ENCODE measurements around the gene ABCA4.

The ABCA4 gene

DNA sequence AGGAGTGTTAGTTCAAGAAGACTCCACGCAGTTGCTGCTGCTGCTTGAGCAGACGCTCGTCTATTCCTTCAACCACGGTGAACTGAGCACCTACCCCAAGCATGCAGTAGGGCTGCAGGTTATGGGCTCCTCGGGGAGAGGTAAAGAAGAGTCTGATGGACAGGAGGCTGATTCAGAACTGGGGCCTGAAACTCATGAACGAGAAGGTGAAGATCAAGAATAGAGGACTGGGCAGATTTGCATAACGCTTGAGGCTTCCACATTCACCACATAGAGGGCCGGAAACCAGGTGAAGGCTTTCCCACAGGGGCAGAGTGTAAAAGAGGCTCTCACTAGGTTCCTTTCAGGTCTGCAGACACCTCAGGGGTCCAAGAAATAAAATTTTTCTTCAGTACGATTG, 9.1 kb downstream of the ABCA4 start:
- TF ChIP-seq, protein P1, sequence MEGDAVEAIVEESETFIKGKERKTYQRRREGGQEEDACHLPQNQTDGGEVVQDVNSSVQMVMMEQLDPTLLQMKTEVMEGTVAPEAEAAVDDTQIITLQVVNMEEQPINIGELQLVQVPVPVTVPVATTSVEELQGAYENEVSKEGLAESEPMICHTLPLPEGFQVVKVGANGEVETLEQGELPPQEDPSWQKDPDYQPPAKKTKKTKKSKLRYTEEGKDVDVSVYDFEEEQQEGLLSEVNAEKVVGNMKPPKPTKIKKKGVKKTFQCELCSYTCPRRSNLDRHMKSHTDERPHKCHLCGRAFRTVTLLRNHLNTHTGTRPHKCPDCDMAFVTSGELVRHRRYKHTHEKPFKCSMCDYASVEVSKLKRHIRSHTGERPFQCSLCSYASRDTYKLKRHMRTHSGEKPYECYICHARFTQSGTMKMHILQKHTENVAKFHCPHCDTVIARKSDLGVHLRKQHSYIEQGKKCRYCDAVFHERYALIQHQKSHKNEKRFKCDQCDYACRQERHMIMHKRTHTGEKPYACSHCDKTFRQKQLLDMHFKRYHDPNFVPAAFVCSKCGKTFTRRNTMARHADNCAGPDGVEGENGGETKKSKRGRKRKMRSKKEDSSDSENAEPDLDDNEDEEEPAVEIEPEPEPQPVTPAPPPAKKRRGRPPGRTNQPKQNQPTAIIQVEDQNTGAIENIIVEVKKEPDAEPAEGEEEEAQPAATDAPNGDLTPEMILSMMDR (IDR thresholded peaks at IDR 0.05; ENCODE audit: poor library complexity, severe bottlenecking) = no peak
- DNase-seq (ENCODE audit: low spot score) (no peak), ATAC-seq (ENCODE audit: low read depth) (no peak)
- Histone ChIP-seq H3K36me3 (ENCODE audit: low read depth) (no peaks in the 10 kb centered on the region), H3K27ac (ENCODE audit: poor library complexity, severe bottlenecking) (no peak overlapping the region), H3K9me3 (ENCODE audit: severe bottlenecking) (no peaks in the 10 kb centered on the region), H3K27me3 (ENCODE audit: insufficient read depth, poor library complexity, severe bottlenecking) (no peaks in the 10 kb centered on the region), H3K4me3 (ENCODE audit: severe bottlenecking) (no peak overlapping the region), H3K4me1 (ENCODE audit: insufficient read depth, poor library complexity, severe bottlenecking) (no peaks in the 10 kb centered on the region)

DNA sequence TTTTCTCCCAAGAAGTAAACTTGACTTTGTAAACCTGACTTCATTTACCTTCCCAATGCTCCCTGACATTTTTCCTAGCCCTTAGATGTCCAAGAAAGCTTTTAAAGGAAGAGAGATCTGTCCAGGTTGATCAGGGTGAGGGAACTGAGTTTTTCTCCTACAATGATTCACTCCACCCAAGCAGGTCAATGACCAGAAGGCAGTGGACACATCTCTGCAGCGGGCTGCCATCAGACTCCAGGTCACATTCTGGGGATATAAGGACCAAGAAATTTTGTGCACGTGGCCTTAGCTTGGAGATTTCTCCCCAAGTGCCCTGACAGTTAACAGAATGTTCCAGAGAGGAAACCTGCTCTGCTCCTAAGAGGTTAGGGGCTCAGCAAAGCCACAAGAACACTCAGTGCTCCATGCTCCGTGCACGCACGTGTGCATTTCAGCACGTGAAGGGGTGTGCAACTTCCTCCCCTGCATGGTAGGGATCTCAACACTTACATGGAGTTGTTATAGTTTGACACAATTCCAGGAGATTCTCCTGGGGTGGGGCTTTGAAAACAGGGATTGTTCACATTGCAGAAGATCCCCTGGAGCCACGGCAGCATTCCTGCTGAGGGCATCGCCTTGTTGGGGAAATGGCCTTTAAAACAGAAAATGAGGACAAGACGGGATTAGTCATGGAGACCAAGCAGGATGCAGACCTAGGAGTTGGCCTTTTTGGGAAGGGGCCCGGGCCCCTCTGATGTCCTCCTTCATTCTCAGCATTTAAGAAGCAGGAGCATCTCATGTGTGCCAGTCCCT, 9.8 kb downstream of the ABCA4 start:
- H3K4me1 ChIP-seq (ENCODE audit: insufficient read depth, poor library complexity, severe bottlenecking) = no peaks in the 10 kb centered on the region
- no peaks in the 10 kb centered on the region for H3K27me3 ChIP-seq (ENCODE audit: insufficient read depth, poor library complexity, severe bottlenecking)
- H3K27ac ChIP-seq (ENCODE audit: poor library complexity, severe bottlenecking) = no peak overlapping the region
- ATAC-seq (ENCODE audit: low read depth) = no peak
- TF ChIP-seq, protein P1 (IDR thresholded peaks at IDR 0.05; ENCODE audit: poor library complexity, severe bottlenecking) = no peak
- H3K4me3 ChIP-seq (ENCODE audit: severe bottlenecking) = no peak overlapping the region
- H3K36me3 ChIP-seq (ENCODE audit: low read depth) = no peaks in the 10 kb centered on the region
- H3K9me3 ChIP-seq (ENCODE audit: severe bottlenecking) = no peaks in the 10 kb centered on the region
- no peak for DNase-seq (ENCODE audit: low spot score)

DNA sequence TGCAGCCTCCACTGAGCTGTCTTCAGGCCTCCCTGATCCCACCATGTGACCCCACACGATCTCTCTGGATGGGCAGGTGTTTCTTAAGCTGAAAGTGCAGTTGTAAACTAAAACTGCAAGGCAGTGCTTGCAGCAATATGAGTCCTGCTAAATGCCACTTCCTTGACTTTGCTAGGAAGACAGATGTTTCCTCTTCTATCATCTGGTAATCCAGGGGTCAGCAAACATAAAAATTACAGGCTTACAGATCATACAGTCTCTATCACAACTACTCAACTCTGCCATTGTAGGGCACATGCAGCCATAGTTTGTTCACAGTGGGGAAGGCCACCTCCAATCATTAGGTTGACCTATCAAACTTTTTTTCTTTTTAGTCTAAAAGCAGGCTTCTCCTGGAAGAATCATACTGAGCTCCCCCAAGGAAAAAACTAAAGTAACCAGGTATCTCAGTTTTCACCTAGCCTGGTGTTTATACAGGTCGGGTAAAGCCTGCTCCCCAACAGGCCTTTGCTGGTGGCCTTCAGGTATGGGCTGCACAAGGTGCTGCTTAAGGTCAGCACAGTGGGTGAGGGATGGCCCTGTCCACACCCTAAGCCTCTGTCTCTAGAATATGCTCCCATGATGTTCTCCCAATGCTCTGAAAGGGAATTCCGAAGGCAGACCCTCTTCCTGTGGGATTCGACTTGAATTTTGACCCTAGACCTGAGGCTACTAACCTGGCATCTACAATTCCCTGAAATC, 10.8 kb downstream of the ABCA4 start:
- Histone ChIP-seq H3K36me3 (ENCODE audit: low read depth) (no peaks in the 10 kb centered on the region), H3K27ac (ENCODE audit: poor library complexity, severe bottlenecking) (no peak overlapping the region), H3K27me3 (ENCODE audit: insufficient read depth, poor library complexity, severe bottlenecking) (no peaks in the 10 kb centered on the region), H3K4me3 (ENCODE audit: severe bottlenecking) (no peak overlapping the region), H3K9me3 (ENCODE audit: severe bottlenecking) (no peaks in the 10 kb centered on the region), H3K4me1 (ENCODE audit: insufficient read depth, poor library complexity, severe bottlenecking) (no peaks in the 10 kb centered on the region)
- TF ChIP-seq, protein P1 (IDR thresholded peaks at IDR 0.05; ENCODE audit: poor library complexity, severe bottlenecking) = no peak
- ATAC-seq (ENCODE audit: low read depth) = no peak
- no peak for DNase-seq (ENCODE audit: low spot score)

DNA sequence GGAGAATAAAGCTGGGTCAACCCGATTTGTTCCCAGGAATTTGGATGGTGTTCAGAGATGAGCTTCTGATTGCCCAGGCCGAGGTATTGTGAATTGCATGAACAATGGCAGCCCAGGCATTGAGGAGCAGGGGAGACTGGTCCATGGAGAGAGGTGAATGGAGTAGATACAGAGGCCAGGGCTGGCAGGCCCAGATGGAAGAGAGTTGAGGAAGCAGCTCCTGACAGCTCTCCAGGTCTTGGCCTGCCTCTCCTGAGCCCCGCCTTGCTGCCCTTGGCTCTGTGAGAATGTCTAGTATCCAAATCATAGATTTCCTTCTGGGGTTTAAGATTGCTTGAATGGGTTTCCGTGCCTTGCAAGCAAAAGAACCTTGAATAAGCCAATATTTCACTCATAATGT, 11.5 kb downstream of the ABCA4 start:
- Histone ChIP-seq H3K9me3 (ENCODE audit: severe bottlenecking) (no peaks in the 10 kb centered on the region), H3K4me3 (ENCODE audit: severe bottlenecking) (no peak overlapping the region), H3K36me3 (ENCODE audit: low read depth) (no peaks in the 10 kb centered on the region), H3K27me3 (ENCODE audit: insufficient read depth, poor library complexity, severe bottlenecking) (no peaks in the 10 kb centered on the region), H3K27ac (ENCODE audit: poor library complexity, severe bottlenecking) (no peak overlapping the region), H3K4me1 (ENCODE audit: insufficient read depth, poor library complexity, severe bottlenecking) (no peaks in the 10 kb centered on the region)
- DNase-seq (ENCODE audit: low spot score) (no peak), ATAC-seq (ENCODE audit: low read depth) (no peak)
- TF ChIP-seq, protein P1 (IDR thresholded peaks at IDR 0.05; ENCODE audit: poor library complexity, severe bottlenecking) = no peak

DNA sequence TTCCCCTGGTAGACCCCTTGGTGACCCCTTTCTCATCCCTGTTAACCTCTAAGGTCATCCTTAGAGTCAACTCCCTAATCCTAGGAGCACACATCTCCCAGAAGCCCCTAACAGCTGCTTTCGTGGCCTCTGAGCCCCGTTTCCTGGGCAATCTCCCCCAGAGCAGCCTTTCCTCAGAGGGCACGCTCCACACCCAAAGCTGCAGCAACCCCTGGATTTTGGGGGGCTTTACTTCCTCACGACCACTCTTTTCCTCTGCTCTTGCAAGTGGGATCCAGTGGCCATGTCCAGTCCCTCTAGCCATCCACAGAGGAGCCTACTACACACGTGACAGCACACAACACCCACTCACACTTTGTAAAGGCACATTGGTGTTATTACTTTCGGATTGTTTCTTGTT, 13.8 kb downstream of the ABCA4 start:
- Histone ChIP-seq H3K27me3 (ENCODE audit: insufficient read depth, poor library complexity, severe bottlenecking) (no peaks in the 10 kb centered on the region), H3K4me1 (ENCODE audit: insufficient read depth, poor library complexity, severe bottlenecking) (peaks cover 9% of the 10 kb centered on the region), H3K4me3 (ENCODE audit: severe bottlenecking) (no peak overlapping the region), H3K27ac (ENCODE audit: poor library complexity, severe bottlenecking) (no peak overlapping the region), H3K36me3 (ENCODE audit: low read depth) (no peaks in the 10 kb centered on the region), H3K9me3 (ENCODE audit: severe bottlenecking) (no peaks in the 10 kb centered on the region)
- ATAC-seq (ENCODE audit: low read depth) (no peak), DNase-seq (ENCODE audit: low spot score) (no peak)
- TF ChIP-seq, protein P1 (IDR thresholded peaks at IDR 0.05; ENCODE audit: poor library complexity, severe bottlenecking) = no peak
